Epithelial cell of esophagus (primary cell): Measurements from ENCODE around the gene COL1A1.

Experiments
- DNase-seq: peaks from one replicate; pipeline ENCODE4 v3.0.0; 2010; ENCODE audit warnings: low read depth
- H3K4me3 ChIP-seq: 2 replicates; pipeline ENCODE4 v1.5.1; 2011; ENCODE audit warnings: mild to moderate bottlenecking, low read length, control low read depth
- TF ChIP-seq, protein P1 (sequence below): IDR thresholded peaks from 2 replicates; pipeline ENCODE4 v1.5.1; 2011; ENCODE audit warnings: low read depth, mild to moderate bottlenecking, low read length, control low read depth, inconsistent platforms; ENCODE audit not compliant: insufficient read depth; ENCODE audit errors: missing control alignments

Gene COL1A1

DNA sequence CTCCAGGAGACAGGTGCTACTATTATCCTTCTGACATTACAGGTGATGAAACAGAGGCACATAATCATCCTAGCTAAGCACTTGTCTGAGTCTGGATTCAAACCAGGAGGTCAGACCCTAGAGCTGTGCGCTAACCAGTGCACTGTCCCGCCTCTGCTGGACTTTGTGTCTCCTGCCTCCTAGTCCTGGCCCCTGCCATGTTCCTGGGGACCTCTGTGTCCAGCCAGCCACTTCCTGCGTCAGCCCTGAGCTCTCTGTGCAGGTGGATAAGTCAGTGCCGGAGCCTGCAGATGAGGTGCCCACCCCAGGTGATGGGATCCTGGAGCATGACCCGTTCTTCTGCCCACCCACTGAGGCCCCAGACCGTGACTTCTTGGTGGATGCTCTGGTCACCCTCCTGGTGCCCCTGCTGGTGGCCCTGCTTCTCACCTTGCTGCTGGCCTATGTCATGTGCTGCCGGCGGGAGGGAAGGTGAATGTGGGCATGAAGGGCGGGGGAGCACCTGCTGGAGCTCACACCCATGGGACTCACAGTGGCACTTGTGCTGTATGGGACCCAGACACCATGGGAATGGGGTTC lies 31.5 kb downstream of the COL1A1 start:
- no peak overlapping the region for H3K4me3 ChIP-seq
- DNase-seq, result no peak
- TF ChIP-seq, protein P1, sequence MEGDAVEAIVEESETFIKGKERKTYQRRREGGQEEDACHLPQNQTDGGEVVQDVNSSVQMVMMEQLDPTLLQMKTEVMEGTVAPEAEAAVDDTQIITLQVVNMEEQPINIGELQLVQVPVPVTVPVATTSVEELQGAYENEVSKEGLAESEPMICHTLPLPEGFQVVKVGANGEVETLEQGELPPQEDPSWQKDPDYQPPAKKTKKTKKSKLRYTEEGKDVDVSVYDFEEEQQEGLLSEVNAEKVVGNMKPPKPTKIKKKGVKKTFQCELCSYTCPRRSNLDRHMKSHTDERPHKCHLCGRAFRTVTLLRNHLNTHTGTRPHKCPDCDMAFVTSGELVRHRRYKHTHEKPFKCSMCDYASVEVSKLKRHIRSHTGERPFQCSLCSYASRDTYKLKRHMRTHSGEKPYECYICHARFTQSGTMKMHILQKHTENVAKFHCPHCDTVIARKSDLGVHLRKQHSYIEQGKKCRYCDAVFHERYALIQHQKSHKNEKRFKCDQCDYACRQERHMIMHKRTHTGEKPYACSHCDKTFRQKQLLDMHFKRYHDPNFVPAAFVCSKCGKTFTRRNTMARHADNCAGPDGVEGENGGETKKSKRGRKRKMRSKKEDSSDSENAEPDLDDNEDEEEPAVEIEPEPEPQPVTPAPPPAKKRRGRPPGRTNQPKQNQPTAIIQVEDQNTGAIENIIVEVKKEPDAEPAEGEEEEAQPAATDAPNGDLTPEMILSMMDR, result no peak

DNA sequence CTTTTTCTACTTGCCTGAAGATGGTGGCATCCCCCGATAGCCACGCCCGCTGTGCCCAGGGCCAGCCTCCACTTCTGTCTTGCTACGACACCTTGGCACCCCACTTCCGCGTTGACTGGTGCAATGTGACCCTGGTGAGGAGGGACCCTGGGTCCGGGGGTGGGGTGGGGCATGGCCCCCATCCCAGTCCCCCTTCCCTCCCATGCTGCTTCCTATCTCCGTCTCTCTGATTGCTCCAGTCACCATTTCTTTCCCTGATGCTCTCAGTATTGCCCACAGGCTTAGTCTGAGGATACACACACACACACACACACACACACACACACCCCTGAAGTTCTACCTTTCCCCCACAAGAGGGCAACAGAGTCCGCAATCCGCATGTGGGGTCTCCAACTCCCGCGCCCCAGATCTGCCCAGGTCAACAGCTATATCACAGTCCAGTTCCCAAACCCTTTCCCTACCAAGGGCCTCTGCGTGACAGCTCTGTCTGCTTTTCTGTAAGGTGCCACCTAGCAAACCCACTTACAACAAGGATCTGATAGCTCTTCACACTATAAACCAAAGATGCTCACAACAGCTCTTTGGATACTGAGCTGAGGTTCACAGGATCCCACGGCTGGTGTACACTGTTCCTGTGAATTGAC lies 32.2 kb downstream of the COL1A1 start:
- no peak overlapping the region for H3K4me3 ChIP-seq

DNA sequence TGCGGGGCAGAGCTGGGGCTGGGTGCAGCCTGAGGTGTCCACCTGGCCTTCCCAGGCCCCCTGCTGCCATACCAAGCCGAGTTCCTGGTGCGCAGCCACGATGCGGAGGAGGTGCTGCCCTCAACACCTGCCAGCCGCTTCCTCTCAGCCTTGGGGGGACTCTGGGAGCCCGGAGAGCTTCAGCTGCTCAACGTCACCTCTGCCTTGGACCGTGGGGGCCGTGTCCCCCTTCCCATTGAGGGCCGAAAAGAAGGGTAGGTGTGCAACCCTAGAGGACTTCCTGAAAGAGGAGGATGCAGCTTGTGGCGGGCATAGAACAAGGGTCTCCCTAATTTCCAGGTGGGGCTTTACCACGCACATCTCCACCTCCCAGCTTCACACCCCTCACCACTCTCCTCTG lies 33.1 kb downstream of the COL1A1 start:
- no peak for DNase-seq
- H3K4me3 ChIP-seq, result no peak overlapping the region
- TF ChIP-seq, protein P1, result no peak

More for the DNA sequence above, 32.2 kb downstream of the COL1A1 start:
- peak; percentile 66 for DNase-seq
- TF ChIP-seq, protein P1, result peak; percentile 92

DNA sequence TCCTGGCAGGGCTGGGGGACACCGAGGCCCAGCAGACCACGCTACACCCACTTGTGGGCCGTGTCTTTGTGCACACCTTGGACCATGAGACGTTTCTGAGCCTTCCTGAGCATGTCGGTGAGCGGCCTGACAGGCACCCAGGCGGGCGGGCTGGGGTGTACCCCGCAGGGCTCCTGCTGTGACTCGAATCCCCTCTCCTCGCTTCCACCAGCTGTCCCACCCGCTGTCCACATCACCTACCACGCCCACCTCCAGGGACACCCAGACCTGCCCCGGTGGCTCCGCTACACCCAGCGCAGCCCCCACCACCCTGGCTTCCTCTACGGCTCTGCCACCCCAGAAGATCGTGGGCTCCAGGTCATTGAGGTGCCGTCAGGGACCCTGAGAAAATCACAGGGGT lies 34.1 kb downstream of the COL1A1 start:
- H3K4me3 ChIP-seq, result no peak overlapping the region
- TF ChIP-seq, protein P1, result no peak
- no peak for DNase-seq

DNA sequence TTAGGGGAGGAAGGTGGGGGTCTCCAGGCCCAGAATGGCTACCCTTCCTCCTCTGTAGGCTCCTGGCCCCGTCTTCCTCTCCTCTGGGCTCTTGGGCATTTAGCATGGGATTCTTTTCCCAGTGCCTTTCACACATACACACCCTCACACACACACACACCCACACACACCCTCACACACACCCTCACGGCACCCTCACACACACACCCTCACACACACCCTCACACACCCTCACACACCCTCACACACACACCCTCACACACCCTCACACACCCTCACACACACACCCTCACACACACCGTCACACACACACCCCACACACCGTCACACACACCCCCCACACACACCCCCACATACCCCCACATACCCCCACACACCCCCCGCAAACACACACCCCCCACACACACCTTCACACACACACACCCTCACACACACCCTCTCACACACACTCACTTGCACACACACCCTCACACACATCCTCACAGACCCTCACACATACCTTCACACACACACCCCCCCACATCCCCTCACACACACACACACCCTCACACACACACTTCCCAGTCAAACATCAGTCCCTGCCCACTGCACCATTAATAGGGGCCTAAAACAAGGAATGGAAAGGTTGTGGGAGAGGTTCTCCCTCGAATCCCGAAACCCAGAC lies 34.8 kb downstream of the COL1A1 start:
- no peak for DNase-seq
- TF ChIP-seq, protein P1, result no peak
- H3K4me3 ChIP-seq, result no peak overlapping the region

DNA sequence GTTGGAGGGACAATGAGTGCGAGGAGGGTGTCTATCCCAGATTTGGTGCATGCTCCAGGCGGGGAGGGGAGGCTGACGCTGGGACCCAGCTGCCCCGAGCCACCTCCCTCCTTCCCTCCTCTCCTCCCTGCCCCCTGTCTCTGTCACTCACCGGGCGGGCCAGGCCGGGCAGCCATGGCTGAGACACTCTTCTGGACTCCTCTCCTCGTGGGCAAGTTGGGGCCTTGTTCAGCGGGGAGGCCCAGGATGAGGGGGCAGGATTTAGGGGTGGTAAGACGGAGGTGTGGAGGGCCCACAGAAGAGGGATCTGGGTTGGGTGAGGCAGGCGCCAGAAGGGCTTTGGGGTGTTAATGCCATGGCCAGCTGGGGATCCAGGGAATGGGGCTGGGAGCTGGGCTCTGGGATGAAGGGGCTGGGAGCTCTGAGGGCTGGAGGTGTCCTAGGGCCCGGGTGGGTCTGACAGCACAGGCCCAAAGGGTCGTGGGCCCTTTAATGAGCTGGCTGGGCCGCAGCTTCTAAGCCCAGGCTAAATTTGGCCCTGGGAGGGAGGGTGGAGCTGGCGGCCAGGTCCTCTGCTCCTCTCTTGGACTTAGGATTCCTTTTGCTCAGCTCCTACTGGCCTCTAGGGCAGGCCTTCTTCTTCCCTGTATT lies 35.4 kb downstream of the COL1A1 start, which contains the start of gene SGCA:
Gene SGCA, plus strand, starts transcription at position 139 of the 651 bp plus-strand sequence. Its CDS starts 36 bp downstream, at position 175.
- no peak for DNase-seq
- TF ChIP-seq, protein P1, result no peak
- no peak within 1 kb of the TSS for H3K4me3 ChIP-seq
